ENCODE results near the gene FAM76A. TPM values are rescaled to one million over a fixed set of nuclear protein-coding genes. Genes with fewer than 3 reads are reported as not detected.

FAM76A gene
- total and polyA plus RNA-seq, 8 donors: 13.8 to 19.7 (median 15.9) TPM

DNA sequence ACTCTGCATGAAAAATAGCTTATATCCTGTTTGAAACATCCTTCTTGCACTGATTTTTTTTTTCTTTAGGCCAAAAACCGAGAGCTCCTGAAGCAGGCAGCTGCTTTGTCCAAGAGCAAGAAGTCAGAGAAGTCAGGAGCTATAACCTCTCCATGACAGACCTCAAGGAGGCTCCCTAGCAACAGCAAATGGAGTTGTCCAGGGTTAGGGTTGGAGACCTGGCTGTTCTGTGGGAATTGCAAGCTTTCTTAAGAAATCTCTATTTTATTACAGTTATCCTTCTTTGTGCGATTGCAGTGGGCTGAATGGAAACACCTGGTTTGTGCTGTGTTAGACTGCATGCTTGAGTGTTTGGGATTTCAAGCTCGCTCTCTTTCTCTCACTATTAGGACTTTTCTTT is 34.7 kb downstream of the FAM76A start:
- no peaks in the 10 kb centered on the region for H3K9me3 ChIP-seq
- peak; percentile 72 for ATAC-seq

DNA sequence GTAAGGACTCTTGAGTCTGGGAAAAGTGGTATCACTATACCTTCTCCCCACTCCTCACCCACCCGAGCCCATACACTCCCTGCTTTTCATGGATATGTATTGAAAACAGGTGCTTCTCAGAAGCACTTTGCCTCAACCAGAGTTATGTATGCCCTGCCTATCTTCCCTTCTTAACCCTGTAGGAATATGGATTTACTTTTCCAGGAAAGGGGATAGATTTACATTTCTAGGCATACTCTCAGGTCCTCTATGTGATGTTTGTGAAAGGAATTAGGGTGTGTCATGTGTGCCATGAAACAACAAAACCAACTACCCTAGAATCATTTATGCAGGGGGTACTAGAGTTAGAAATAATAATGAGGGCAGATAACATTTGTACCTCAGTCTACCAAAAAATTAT is 36.3 kb downstream of the FAM76A start:
- no peak overlapping the region for H3K27ac ChIP-seq
- no peaks in the 10 kb centered on the region for H3K4me1 ChIP-seq
- H3K4me3 ChIP-seq: no peak overlapping the region
- ATAC-seq (no peak), DNase-seq (no peak)
- peaks cover 0 to 38% of the 10 kb centered on the region in 2 donors for H3K36me3 ChIP-seq
- intact Hi-C loops (cut with DNase I): no loop called here
- H3K27me3 ChIP-seq: no peaks in the 10 kb centered on the region
- TF ChIP-seq, protein P1, sequence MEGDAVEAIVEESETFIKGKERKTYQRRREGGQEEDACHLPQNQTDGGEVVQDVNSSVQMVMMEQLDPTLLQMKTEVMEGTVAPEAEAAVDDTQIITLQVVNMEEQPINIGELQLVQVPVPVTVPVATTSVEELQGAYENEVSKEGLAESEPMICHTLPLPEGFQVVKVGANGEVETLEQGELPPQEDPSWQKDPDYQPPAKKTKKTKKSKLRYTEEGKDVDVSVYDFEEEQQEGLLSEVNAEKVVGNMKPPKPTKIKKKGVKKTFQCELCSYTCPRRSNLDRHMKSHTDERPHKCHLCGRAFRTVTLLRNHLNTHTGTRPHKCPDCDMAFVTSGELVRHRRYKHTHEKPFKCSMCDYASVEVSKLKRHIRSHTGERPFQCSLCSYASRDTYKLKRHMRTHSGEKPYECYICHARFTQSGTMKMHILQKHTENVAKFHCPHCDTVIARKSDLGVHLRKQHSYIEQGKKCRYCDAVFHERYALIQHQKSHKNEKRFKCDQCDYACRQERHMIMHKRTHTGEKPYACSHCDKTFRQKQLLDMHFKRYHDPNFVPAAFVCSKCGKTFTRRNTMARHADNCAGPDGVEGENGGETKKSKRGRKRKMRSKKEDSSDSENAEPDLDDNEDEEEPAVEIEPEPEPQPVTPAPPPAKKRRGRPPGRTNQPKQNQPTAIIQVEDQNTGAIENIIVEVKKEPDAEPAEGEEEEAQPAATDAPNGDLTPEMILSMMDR (IDR thresholded peaks at IDR 0.05): no peak
- no peaks in the 10 kb centered on the region for H3K9me3 ChIP-seq

More for the DNA sequence above, 34.7 kb downstream of the FAM76A start:
- Histone ChIP-seq H3K4me3 (no peak overlapping the region), H3K27me3 (no peaks in the 10 kb centered on the region), H3K27ac (no peak overlapping the region), H3K36me3 (peaks cover 0 to 51% of the 10 kb centered on the region in 2 donors), H3K4me1 (no peaks in the 10 kb centered on the region)
- DNase-seq: no peak
- intact Hi-C loops (cut with DNase I): no loop called here
- TF ChIP-seq, protein P1 (IDR thresholded peaks at IDR 0.05): no peak

DNA sequence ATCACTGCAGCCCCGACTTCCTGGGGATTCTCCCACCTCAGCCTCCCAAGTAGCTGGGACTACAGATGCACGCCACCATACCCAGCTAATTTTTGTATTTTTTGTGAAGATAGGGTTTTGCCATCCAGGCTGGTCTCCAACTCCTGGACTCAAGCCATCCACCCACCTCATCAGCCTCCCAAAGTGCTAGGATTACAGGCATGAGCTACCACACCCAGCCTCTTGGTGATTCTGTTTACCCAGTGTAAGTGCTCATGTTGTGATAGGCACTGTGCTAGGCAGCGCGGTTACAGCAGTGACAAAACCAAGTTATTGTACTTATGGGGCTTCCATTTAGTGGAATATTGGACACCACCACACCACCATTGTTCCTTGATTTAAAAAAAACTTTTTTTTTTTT is 37.6 kb downstream of the FAM76A start:
- DNase-seq (no peak), ATAC-seq (peak; percentile 49)
- peaks cover 0 to 26% of the 10 kb centered on the region in 2 donors for H3K36me3 ChIP-seq
- intact Hi-C loops (cut with DNase I): no loop called here
- no peaks in the 10 kb centered on the region for H3K4me1 ChIP-seq
- no peak overlapping the region for H3K4me3 ChIP-seq
- H3K27ac ChIP-seq: no peak overlapping the region
- H3K9me3 ChIP-seq: no peaks in the 10 kb centered on the region
- TF ChIP-seq, protein P1 (IDR thresholded peaks at IDR 0.05): no peak
- no peaks in the 10 kb centered on the region for H3K27me3 ChIP-seq

DNA sequence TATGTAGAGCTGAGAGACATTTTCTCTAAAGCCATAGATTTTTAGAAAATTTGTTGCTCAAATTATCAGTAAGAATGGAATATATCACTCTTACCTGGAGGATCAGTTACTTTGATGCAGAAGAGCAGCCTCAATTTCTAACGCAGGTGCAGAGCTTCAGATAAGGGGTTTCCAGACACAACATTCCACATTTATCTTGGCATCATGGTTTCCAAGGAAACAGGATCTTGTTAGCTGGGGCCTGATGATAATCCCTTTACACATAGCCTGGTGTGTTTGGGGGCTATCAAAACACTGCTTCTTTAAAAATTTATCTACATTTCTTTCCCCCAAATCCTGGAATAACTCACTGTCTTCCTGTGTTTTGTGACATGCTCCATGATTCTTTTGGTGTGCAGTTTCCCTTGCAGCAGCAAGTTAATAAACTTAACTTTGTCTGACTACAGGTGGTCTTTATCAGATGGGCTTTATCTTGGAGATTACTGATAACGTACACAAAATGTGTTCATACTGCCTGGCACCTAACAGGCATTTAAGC is 44.6 kb downstream of the FAM76A start:
- H3K9me3 ChIP-seq: no peaks in the 10 kb centered on the region
- ATAC-seq (no peak), DNase-seq (no peak)
- no peaks in the 10 kb centered on the region for H3K27me3 ChIP-seq
- peaks cover 14 to 27% of the 10 kb centered on the region in 2 donors for H3K4me1 ChIP-seq
- intact Hi-C loops (cut with DNase I): no loop called here
- no peak overlapping the region for H3K4me3 ChIP-seq
- no peak overlapping the region for H3K27ac ChIP-seq
- TF ChIP-seq, protein P1 (IDR thresholded peaks at IDR 0.05): no peak
- H3K36me3 ChIP-seq: peaks cover 0 to 3% of the 10 kb centered on the region in 2 donors

DNA sequence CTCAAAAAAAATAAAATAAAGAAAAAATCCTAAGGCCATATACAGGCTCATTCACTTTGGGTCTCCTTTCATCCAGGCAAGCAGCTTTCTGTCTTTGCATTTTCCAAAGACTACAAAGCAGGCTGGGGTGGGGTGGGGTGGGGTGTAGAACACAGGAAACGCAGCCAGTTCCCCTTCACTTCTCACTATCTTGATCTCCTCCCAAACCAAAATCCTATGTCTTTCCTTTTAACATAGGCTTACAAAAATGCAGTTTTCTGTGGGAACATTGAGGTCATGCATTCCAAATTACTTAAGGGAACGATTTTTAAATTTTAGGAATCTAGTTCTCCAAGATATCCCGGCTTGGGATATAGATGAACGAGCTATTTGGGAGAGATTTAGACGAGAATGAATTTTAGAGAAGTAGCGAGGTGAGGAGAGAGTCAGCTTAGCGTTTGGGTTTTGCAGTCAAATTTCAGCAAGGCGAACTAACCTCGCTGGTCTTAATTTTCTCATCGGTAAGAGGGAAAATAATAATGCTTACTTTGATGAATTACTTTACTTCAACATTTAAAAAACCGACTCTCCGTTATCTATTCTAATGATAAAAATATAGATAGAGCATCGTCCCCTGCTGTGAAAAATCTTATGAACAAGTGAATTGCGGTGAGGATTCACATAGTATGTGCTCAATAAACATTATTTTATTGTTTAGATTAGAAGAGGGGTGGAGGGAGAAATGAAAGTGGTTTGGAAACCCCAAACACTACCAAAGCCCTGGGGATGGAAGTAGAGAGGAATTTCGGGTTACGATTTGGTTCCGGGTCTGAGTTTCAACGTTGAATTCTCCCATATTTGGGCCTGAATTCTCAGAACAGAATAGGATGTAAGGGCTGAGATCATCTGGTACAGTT is 46.5 kb downstream of the FAM76A start:
- H3K36me3 ChIP-seq: peaks cover 0 to 19% of the 10 kb centered on the region in 2 donors
- H3K27ac ChIP-seq: peak overlapping the region; percentile 97 to 98
- intact Hi-C loops (cut with DNase I): no loop called here
- H3K27me3 ChIP-seq: no peaks in the 10 kb centered on the region
- H3K4me3 ChIP-seq: peak overlapping the region; percentile 97 to 99
- peaks cover 16 to 46% of the 10 kb centered on the region in 2 donors for H3K4me1 ChIP-seq
- no peaks in the 10 kb centered on the region for H3K9me3 ChIP-seq
- TF ChIP-seq, protein P1 (IDR thresholded peaks at IDR 0.05): no peak
- no peak for DNase-seq
- no peak for ATAC-seq

All from left lung (tissue), 10 donors.